Hepatocyte (in vitro differentiated cells): ENCODE data around the gene ASB3. TPM values are rescaled to one million over a fixed set of nuclear protein-coding genes. Genes with fewer than 3 reads are reported as not detected.

Source experiments
- DNase-seq: peaks from one replicate; pipeline ENCODE4 v3.0.0-alpha.2; 2016; ENCODE audit warnings: low spot score
- H2AFZ ChIP-seq: fragments of 200-600 bp; sonication (generic); 2 replicates; pipeline ENCODE4 v1.6.0; 2016; ENCODE audit warnings: antibody characterized with exemption, mild to moderate bottlenecking
- H3K27ac ChIP-seq: fragments of 200-600 bp; sonication (generic); 2 replicates; pipeline ENCODE4 v1.5.1; 2016; ENCODE audit warnings: mild to moderate bottlenecking
- H3K27me3 ChIP-seq: fragments of 200-600 bp; sonication (generic); 2 replicates; pipeline ENCODE4 v1.6.1; 2016
- H3K36me3 ChIP-seq: fragments of 200-600 bp; sonication (generic); replicated peaks from 2 replicates; pipeline ENCODE4 v1.5.1; 2016; ENCODE audit warnings: low read depth; ENCODE audit not compliant: insufficient read depth
- H3K4me1 ChIP-seq: fragments of 200-600 bp; sonication (generic); 2 replicates; pipeline ENCODE4 v1.5.1; 2016; ENCODE audit warnings: mild to moderate bottlenecking, moderate library complexity; ENCODE audit not compliant: insufficient read depth
- H3K4me2 ChIP-seq: fragments of 200-600 bp; sonication (generic); 2 replicates; pipeline ENCODE4 v1.6.0; 2016
- H3K4me3 ChIP-seq: fragments of 200-600 bp; sonication (generic); 2 replicates; pipeline ENCODE4 v1.5.1; 2016; ENCODE audit warnings: mild to moderate bottlenecking
- H3K79me2 ChIP-seq: fragments of 200-600 bp; sonication (generic); 2 replicates; pipeline ENCODE4 v1.6.0; 2017; ENCODE audit warnings: mild to moderate bottlenecking
- H3K9me2 ChIP-seq: fragments of 200-600 bp; sonication (generic); replicated peaks from 2 replicates; pipeline ENCODE4 v1.6.0; 2017; ENCODE audit warnings: mild to moderate bottlenecking; ENCODE audit not compliant: insufficient read depth
- H3K9me3 ChIP-seq: fragments of 200-600 bp; sonication (generic); 2 replicates; pipeline ENCODE4 v1.5.1; 2016; ENCODE audit warnings: low read depth, mild to moderate bottlenecking
- H4K20me1 ChIP-seq: fragments of 200-600 bp; sonication (generic); 2 replicates; pipeline ENCODE4 v1.6.0; 2016; ENCODE audit warnings: mild to moderate bottlenecking; ENCODE audit not compliant: insufficient read depth, poor library complexity, severe bottlenecking
- CTCF ChIP-seq: fragments of 200-600 bp; sonication (generic); IDR thresholded peaks from 2 replicates; pipeline ENCODE4 v1.5.1; 2016; ENCODE audit warnings: antibody characterized with exemption, mild to moderate bottlenecking; ENCODE audit not compliant: poor library complexity
- EZH2 ChIP-seq: fragments of 200-600 bp; sonication (generic); IDR thresholded peaks from 2 replicates; pipeline ENCODE4 v1.6.1; 2016; ENCODE audit warnings: antibody characterized with exemption, mild to moderate bottlenecking, borderline replicate concordance
- EZH2phosphoT487 ChIP-seq: fragments of 200-600 bp; sonication (generic); IDR thresholded peaks from one replicate; pipeline ENCODE4 v1.6.1; 2018; ENCODE audit warnings: antibody characterized with exemption, mild to moderate bottlenecking, low read depth, moderate library complexity; ENCODE audit not compliant: unreplicated experiment, severe bottlenecking
- WGBS: methylation state at CpG from one replicate; pipeline ENCODE4 v1.1.6; 2016; ENCODE audit warnings: low lambda C conversion rate; ENCODE audit errors: missing lambda C conversion rate; 5-methylcytosine and 5-hydroxymethylcytosine counted together
- polyA plus RNA-seq: library from polyadenylated mRNA; unstranded; fragments of >200 nt; fragmentation: Nextera tagmentation; extraction: Ambion mirVana; gene quantifications from 2 replicates; pipeline ENCODE4 v1.2.1, GENCODE V29; 2016
- total RNA-seq: library from RNA; depleted of rRNA; stranded (reverse); fragments of >200 nt; gene quantifications from 2 replicates; pipeline ENCODE4 v1.2.3, GENCODE V29; 2014

Gene ASB3
- total and polyA plus RNA-seq, 2 experiments from 2014 or later: 12.2 to 14.8 TPM

- Histone ChIP-seq H3K79me2 (no peaks in the 10 kb centered on the region), H3K27ac (no peak overlapping the region), H3K4me3 (no peak overlapping the region), H3K4me2 (no peak overlapping the region), H3K36me3 (no peaks in the 10 kb centered on the region), H2AFZ (no peak overlapping the region), H4K20me1 (no peaks in the 10 kb centered on the region), H3K4me1 (no peaks in the 10 kb centered on the region), H3K27me3 (no peaks in the 10 kb centered on the region), H3K9me2 (no peaks in the 10 kb centered on the region), H3K9me3 (no peaks in the 10 kb centered on the region)
- no peak for DNase-seq
- TF ChIP-seq CTCF (no peak), EZH2phosphoT487 (no peak), EZH2 (no peak)
- 94% methylated on average over 4 of the region's 4 CpGs for WGBS
Observed at GRCh38 chr2:53828331-53828730, 41.6 kb upstream of the ASB3 start.

DNA sequence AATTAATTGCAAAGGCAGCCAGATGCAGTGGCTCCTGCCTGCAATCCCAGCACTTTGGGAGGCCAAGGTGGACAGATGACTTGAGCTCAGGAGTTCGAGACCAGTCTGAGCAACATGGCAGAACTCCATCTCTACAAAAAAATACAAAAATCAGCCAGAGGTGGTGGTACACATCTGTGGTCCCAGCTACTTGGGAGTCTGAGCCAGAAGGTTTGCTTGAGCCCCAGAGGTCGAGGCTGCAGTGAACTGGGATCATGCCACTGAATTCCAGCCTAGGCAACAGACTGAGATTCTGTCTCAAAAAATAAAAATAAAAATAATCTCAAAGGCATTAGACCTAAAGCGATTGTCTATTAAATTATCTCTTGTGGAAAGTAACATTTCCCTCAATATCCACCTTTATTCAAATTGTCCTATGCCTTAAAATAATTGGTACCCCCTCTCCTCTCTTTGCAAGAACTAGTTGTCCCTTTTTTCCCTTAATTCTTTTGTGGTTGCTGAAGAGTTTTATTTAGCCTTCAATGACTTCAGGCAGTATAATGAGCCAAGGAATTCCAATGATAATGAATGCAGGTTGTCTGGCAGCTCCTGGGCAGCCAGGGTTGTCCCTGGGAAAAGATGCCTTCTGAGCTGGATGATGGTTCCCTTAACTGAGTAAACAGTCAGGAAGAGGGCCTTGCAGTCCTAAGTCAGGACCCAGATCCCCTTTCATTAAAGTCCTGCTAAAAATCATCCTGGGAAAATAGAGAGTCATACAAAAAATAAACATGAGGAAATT is 40.8 kb upstream of the ASB3 start:
- Histone ChIP-seq H3K27ac (no peak overlapping the region), H3K9me2 (no peaks in the 10 kb centered on the region), H3K79me2 (no peaks in the 10 kb centered on the region), H2AFZ (no peak overlapping the region), H3K27me3 (no peaks in the 10 kb centered on the region), H4K20me1 (no peaks in the 10 kb centered on the region), H3K4me2 (no peak overlapping the region), H3K4me1 (no peaks in the 10 kb centered on the region), H3K4me3 (no peak overlapping the region), H3K36me3 (no peaks in the 10 kb centered on the region), H3K9me3 (no peaks in the 10 kb centered on the region)
- TF ChIP-seq EZH2 (no peak), CTCF (no peak), EZH2phosphoT487 (no peak)
- WGBS: 97% methylated on average over 3 of the region's 3 CpGs
- DNase-seq: no peak

DNA sequence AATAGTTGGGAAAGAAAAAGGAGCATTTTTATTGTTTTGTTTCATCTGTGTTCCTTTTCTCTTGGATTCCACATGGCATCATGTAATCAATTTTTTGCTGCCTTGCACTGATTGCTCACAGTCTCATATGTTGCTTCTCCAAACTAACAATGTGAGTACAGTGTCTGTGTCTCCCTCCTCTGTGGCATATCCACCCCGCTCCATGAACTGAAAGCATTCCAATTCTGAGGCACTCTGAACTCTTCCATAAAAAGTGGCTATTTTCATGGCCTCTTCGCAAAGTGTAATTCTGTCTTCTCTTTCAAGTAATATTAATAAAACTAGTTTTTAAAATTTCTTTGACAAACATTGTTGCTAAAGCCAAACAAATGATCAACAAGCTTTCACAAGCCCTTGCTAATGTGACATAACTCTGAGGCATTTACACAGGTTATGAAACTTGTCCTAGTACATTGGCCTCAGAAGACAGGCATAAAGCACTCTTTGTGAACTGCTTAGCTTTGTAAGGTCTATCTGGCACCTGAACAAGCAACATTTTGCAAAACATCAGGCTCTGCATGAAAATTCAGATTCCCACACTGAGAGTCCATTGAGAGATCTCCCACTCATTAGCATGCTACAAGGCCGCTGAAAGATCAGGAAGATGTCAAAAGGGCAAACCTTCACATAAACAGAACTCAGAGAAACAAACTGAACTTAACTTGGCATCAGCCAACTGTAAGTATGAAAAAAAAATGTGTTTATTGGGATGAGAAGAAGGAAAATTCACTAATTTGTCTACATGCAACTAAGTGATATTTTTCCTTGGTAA is 40.0 kb upstream of the ASB3 start:
- DNase-seq: peak; percentile 17
- Histone ChIP-seq H3K9me3 (no peaks in the 10 kb centered on the region), H3K79me2 (no peaks in the 10 kb centered on the region), H3K9me2 (no peaks in the 10 kb centered on the region), H3K4me3 (no peak overlapping the region), H4K20me1 (no peaks in the 10 kb centered on the region), H2AFZ (no peak overlapping the region), H3K27me3 (no peaks in the 10 kb centered on the region), H3K4me1 (no peaks in the 10 kb centered on the region), H3K36me3 (no peaks in the 10 kb centered on the region), H3K4me2 (no peak overlapping the region), H3K27ac (no peak overlapping the region)
- no peak for TF ChIP-seq EZH2
- TF ChIP-seq EZH2phosphoT487: no peak
- TF ChIP-seq CTCF: no peak
- 68% methylated on average over 3 of the region's 3 CpGs for WGBS
